MM.1S (cell line): ENCODE results near the gene CDH4.

Source experiments
- DNase-seq: peaks from one replicate; pipeline ENCODE4 v3.0.0-alpha.2; 2015
- H2AFZ ChIP-seq: fragments of 300-600 bp; sonication (generic); 2 replicates; pipeline ENCODE4 v1.6.0; 2016; ENCODE audit warnings: antibody characterized with exemption, low read length
- H3F3A ChIP-seq: fragments of 300-600 bp; sonication (generic); 2 replicates; pipeline ENCODE4 v1.6.1; 2016; ENCODE audit warnings: mild to moderate bottlenecking, antibody characterized with exemption, low read length, moderate library complexity, mixed read lengths; ENCODE audit not compliant: insufficient read depth
- H3K27ac ChIP-seq: fragments of 300-600 bp; sonication (generic); 2 replicates; pipeline ENCODE4 v1.5.1; 2016; ENCODE audit warnings: mild to moderate bottlenecking, low read length
- H3K27me3 ChIP-seq: fragments of 300-600 bp; sonication (generic); replicated peaks from 2 replicates; pipeline ENCODE4 v1.6.0; 2016; ENCODE audit warnings: low read length; ENCODE audit not compliant: insufficient read depth
- H3K36me3 ChIP-seq: fragments of 300-600 bp; sonication (generic); replicated peaks from 2 replicates; pipeline ENCODE4 v1.6.1; 2016; ENCODE audit warnings: mild to moderate bottlenecking, low read length, mixed read lengths; ENCODE audit not compliant: insufficient read depth
- H3K4me1 ChIP-seq: fragments of 300-600 bp; sonication (generic); 2 replicates; pipeline ENCODE4 v1.6.1; 2016; ENCODE audit warnings: low read length, mixed read lengths
- H3K4me2 ChIP-seq: fragments of 300-600 bp; sonication (generic); 2 replicates; pipeline ENCODE4 v1.6.0; 2016; ENCODE audit warnings: low read depth, low read length
- H3K4me3 ChIP-seq: fragments of 300-600 bp; sonication (generic); 2 replicates; pipeline ENCODE4 v1.5.1; 2016; ENCODE audit warnings: low read length, mixed read lengths
- H3K79me2 ChIP-seq: fragments of 300-600 bp; sonication (generic); 2 replicates; pipeline ENCODE4 v1.6.1; 2016; ENCODE audit warnings: mixed run types, low read length, mixed read lengths
- H3K9ac ChIP-seq: fragments of 300-600 bp; sonication (generic); 2 replicates; pipeline ENCODE4 v1.6.1; 2016; ENCODE audit warnings: low read length, mixed read lengths
- H3K9me2 ChIP-seq: fragments of 300-600 bp; sonication (generic); replicated peaks from 2 replicates; pipeline ENCODE4 v1.6.1; 2016; ENCODE audit warnings: mild to moderate bottlenecking, low read length, mixed read lengths; ENCODE audit not compliant: insufficient read depth
- H3K9me3 ChIP-seq: fragments of 300-600 bp; sonication (generic); replicated peaks from 2 replicates; pipeline ENCODE4 v1.6.1; 2016; ENCODE audit warnings: mild to moderate bottlenecking, low read length, mixed read lengths; ENCODE audit not compliant: insufficient read depth
- H4K20me1 ChIP-seq: fragments of 300-600 bp; sonication (generic); 2 replicates; pipeline ENCODE4 v1.6.1; 2016; ENCODE audit warnings: mild to moderate bottlenecking, low read length, moderate library complexity, mixed read lengths; ENCODE audit not compliant: insufficient read depth
- CTCF ChIP-seq: fragments of 300-600 bp; sonication (generic); IDR thresholded peaks from 2 replicates; pipeline ENCODE4 v1.5.1; 2016; ENCODE audit warnings: antibody characterized with exemption, low read length, mixed read lengths
- EZH2 ChIP-seq: fragments of 300-600 bp; sonication (generic); optimal IDR thresholded peaks from 2 replicates; pipeline ENCODE3; 2017; ENCODE audit warnings: low read depth, mild to moderate bottlenecking, antibody characterized with exemption, low read length, mixed read lengths
- EZH2phosphoT487 ChIP-seq: fragments of 300-600 bp; sonication (generic); IDR thresholded peaks from 2 replicates; pipeline ENCODE4 v1.6.1; 2018; ENCODE audit warnings: antibody characterized with exemption, low read length

CDH4 gene

GRCh38 chr20:61901392-61902220 lies 649.5 kb downstream of the CDH4 start:
- H3K27ac ChIP-seq, result no peak overlapping the region
- TF ChIP-seq EZH2phosphoT487 (no peak), EZH2 (no peak), CTCF (no peak)
- no peaks in the 10 kb centered on the region for H4K20me1 ChIP-seq
- no peaks in the 10 kb centered on the region for H3K9me2 ChIP-seq
- peaks cover 100% of the 10 kb centered on the region for H3K27me3 ChIP-seq
- no peak overlapping the region for H3K4me3 ChIP-seq
- no peak for DNase-seq
- no peaks in the 10 kb centered on the region for H3F3A ChIP-seq
- no peak overlapping the region for H3K9ac ChIP-seq
- H3K36me3 ChIP-seq, result no peaks in the 10 kb centered on the region
- no peak overlapping the region for H2AFZ ChIP-seq
- no peaks in the 10 kb centered on the region for H3K79me2 ChIP-seq
- no peaks in the 10 kb centered on the region for H3K9me3 ChIP-seq
- no peaks in the 10 kb centered on the region for H3K4me1 ChIP-seq
- no peak overlapping the region for H3K4me2 ChIP-seq

- Histone ChIP-seq H3K4me3 (no peak overlapping the region), H3K36me3 (no peaks in the 10 kb centered on the region)
- DNase-seq, result no peak
Measured at GRCh38 chr20:61902221-61902869, 650.3 kb downstream of the CDH4 start.

GRCh38 chr20:61903575-61904340 lies 651.7 kb downstream of the CDH4 start:
- no peaks in the 10 kb centered on the region for H3F3A ChIP-seq
- H3K9me3 ChIP-seq, result no peaks in the 10 kb centered on the region
- no peaks in the 10 kb centered on the region for H3K36me3 ChIP-seq
- no peak overlapping the region for H3K4me2 ChIP-seq
- peaks cover 100% of the 10 kb centered on the region for H3K27me3 ChIP-seq
- H4K20me1 ChIP-seq, result no peaks in the 10 kb centered on the region
- no peak overlapping the region for H3K9ac ChIP-seq
- H3K9me2 ChIP-seq, result no peaks in the 10 kb centered on the region
- DNase-seq, result no peak
- no peaks in the 10 kb centered on the region for H3K4me1 ChIP-seq
- TF ChIP-seq CTCF (no peak), EZH2 (no peak), EZH2phosphoT487 (no peak)
- no peak overlapping the region for H3K4me3 ChIP-seq
- no peaks in the 10 kb centered on the region for H3K79me2 ChIP-seq
- no peak overlapping the region for H2AFZ ChIP-seq
- H3K27ac ChIP-seq, result no peak overlapping the region

More at GRCh38 chr20:61902221-61902869, 650.3 kb downstream of the CDH4 start:
- peaks cover 100% of the 10 kb centered on the region for H3K27me3 ChIP-seq
- H3K4me2 ChIP-seq, result no peak overlapping the region
- no peak overlapping the region for H3K27ac ChIP-seq
- H3K9ac ChIP-seq, result no peak overlapping the region
- H3K4me1 ChIP-seq, result no peaks in the 10 kb centered on the region
- no peaks in the 10 kb centered on the region for H3F3A ChIP-seq
- H3K79me2 ChIP-seq, result no peaks in the 10 kb centered on the region
- no peaks in the 10 kb centered on the region for H4K20me1 ChIP-seq
- H3K9me3 ChIP-seq, result no peaks in the 10 kb centered on the region
- no peak overlapping the region for H2AFZ ChIP-seq
- no peaks in the 10 kb centered on the region for H3K9me2 ChIP-seq
- TF ChIP-seq EZH2 (no peak), EZH2phosphoT487 (no peak), CTCF (no peak)
